OCI-LY3 (cell line): Measurements from ENCODE around the gene NUP88.

Source experiments
- H2AFZ ChIP-seq: fragments of 200-600, 300-600 bp; shearing (Covaris generic); 2 replicates; pipeline ENCODE4 v1.6.0; 2014; ENCODE audit warnings: antibody characterized with exemption, low read depth, low read length
- H3K27ac ChIP-seq: fragments of 200-600, 300-600 bp; sonication (generic); 2 replicates; pipeline ENCODE4 v1.5.1; 2014; ENCODE audit warnings: mild to moderate bottlenecking, low read length, moderate library complexity, mixed read lengths
- H3K27me3 ChIP-seq: fragments of 200-600, 300-600 bp; sonication (generic); 2 replicates; pipeline ENCODE4 v1.6.1; 2014; ENCODE audit warnings: low read depth, low read length, mixed read lengths
- H3K36me3 ChIP-seq: fragments of 200-600, 300-600 bp; sonication (generic); replicated peaks from 2 replicates; pipeline ENCODE3; 2014; ENCODE audit warnings: low read depth, low read length, mixed read lengths
- H3K4me1 ChIP-seq: fragments of 300-600, 200-600 bp; sonication (generic); 2 replicates; pipeline ENCODE4 v1.6.1; 2014; ENCODE audit warnings: low read length, mixed read lengths
- H3K4me2 ChIP-seq: fragments of 200-600, 300-600 bp; sonication (generic); 2 replicates; pipeline ENCODE4 v1.6.1; 2014; ENCODE audit warnings: low read length, mixed read lengths
- H3K4me3 ChIP-seq: fragments of 300-600, 200-600 bp; sonication (generic); 2 replicates; pipeline ENCODE4 v1.5.1; 2014; ENCODE audit warnings: antibody characterized with exemption, mild to moderate bottlenecking, low read length, moderate library complexity
- H3K79me2 ChIP-seq: fragments of 300-600, 200-600 bp; shearing (Covaris generic); 2 replicates; pipeline ENCODE4 v1.6.1; 2014; ENCODE audit warnings: mild to moderate bottlenecking, low read length, mixed read lengths
- H3K9ac ChIP-seq: fragments of 300-600, 200-600 bp; shearing (Covaris generic); 2 replicates; pipeline ENCODE4 v1.6.0; 2014; ENCODE audit warnings: mild to moderate bottlenecking, low read length, moderate library complexity
- H3K9me3 ChIP-seq: fragments of 200-600, 300-600 bp; shearing (Covaris generic); 2 replicates; pipeline ENCODE4 v1.6.1; 2014; ENCODE audit warnings: low read length, mixed read lengths; ENCODE audit not compliant: insufficient read depth
- H4K20me1 ChIP-seq: fragments of 200-600, 300-600 bp; sonication (generic); 2 replicates; pipeline ENCODE4 v1.6.1; 2016; ENCODE audit warnings: low read length, mixed read lengths; ENCODE audit not compliant: insufficient read depth
- EZH2phosphoT487 ChIP-seq: fragments of 200-600 bp; shearing (Covaris generic); IDR thresholded peaks from 2 replicates; pipeline ENCODE4 v1.6.1; 2018; ENCODE audit warnings: antibody characterized with exemption, mixed run types, low read depth
- TF ChIP-seq, protein P1 (sequence below): fragments of 200-600, 300-600 bp; sonication (generic); IDR thresholded peaks from 2 replicates; pipeline ENCODE4 v1.5.1; 2014; ENCODE audit warnings: antibody characterized with exemption, low read length, low read depth

The NUP88 gene

GRCh38 chr17:5429191-5429887 is 9.9 kb upstream of the NUP88 start:
- Histone ChIP-seq H3K36me3 (peaks cover 45% of the 10 kb centered on the region), H3K4me1 (no peaks in the 10 kb centered on the region), H3K4me3 (no peak overlapping the region), H3K79me2 (peaks cover 4% of the 10 kb centered on the region; the same call in 1 of the 2 replicates), H2AFZ (no peak overlapping the region), H3K27me3 (no peaks in the 10 kb centered on the region), H4K20me1 (no peaks in the 10 kb centered on the region), H3K4me2 (no peak overlapping the region), H3K9ac (no peak overlapping the region), H3K9me3 (no peaks in the 10 kb centered on the region), H3K27ac (no peak overlapping the region)
- TF ChIP-seq, protein P1, sequence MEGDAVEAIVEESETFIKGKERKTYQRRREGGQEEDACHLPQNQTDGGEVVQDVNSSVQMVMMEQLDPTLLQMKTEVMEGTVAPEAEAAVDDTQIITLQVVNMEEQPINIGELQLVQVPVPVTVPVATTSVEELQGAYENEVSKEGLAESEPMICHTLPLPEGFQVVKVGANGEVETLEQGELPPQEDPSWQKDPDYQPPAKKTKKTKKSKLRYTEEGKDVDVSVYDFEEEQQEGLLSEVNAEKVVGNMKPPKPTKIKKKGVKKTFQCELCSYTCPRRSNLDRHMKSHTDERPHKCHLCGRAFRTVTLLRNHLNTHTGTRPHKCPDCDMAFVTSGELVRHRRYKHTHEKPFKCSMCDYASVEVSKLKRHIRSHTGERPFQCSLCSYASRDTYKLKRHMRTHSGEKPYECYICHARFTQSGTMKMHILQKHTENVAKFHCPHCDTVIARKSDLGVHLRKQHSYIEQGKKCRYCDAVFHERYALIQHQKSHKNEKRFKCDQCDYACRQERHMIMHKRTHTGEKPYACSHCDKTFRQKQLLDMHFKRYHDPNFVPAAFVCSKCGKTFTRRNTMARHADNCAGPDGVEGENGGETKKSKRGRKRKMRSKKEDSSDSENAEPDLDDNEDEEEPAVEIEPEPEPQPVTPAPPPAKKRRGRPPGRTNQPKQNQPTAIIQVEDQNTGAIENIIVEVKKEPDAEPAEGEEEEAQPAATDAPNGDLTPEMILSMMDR, result no peak
- TF ChIP-seq EZH2phosphoT487, result no peak

DNA sequence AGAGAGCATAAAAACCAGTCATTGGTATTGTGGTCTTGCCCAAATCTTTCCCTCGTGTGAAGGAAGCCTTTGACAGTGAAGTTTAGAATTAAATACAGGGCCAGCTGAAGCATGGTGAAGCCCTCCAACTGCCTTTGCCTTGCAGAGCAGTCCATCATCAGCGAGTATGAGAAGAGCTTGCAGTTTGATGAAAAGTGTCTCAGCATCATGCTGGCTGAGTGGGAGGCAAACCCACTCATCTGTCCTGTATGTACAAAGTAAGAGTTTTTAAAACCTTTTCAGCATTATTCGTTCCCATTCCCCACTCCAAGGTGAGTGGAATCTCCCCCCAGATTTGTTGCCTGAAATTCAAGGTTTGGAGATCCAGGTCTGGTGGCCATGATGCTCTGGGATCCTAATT is 6.4 kb upstream of the NUP88 start:
- Histone ChIP-seq H3K4me1 (peaks cover 6% of the 10 kb centered on the region), H3K27ac (no peak overlapping the region), H3K36me3 (peaks cover 44% of the 10 kb centered on the region), H4K20me1 (no peaks in the 10 kb centered on the region), H2AFZ (no peak overlapping the region), H3K4me3 (no peak overlapping the region), H3K9ac (no peak overlapping the region), H3K9me3 (no peaks in the 10 kb centered on the region), H3K4me2 (no peak overlapping the region), H3K79me2 (peaks cover 23% of the 10 kb centered on the region), H3K27me3 (no peaks in the 10 kb centered on the region)
- TF ChIP-seq, protein P1, result no peak
- TF ChIP-seq EZH2phosphoT487, result no peak

- H2AFZ ChIP-seq, result no peak overlapping the region
- no peak overlapping the region for H3K4me2 ChIP-seq
- H3K79me2 ChIP-seq, result peaks cover 32% of the 10 kb centered on the region
- no peaks in the 10 kb centered on the region for H3K9me3 ChIP-seq
- H3K27me3 ChIP-seq, result no peaks in the 10 kb centered on the region
- H4K20me1 ChIP-seq, result no peaks in the 10 kb centered on the region
- no peak overlapping the region for H3K27ac ChIP-seq
- peaks cover 6% of the 10 kb centered on the region for H3K4me1 ChIP-seq
- H3K4me3 ChIP-seq, result no peak overlapping the region
- no peak overlapping the region for H3K9ac ChIP-seq
- peaks cover 44% of the 10 kb centered on the region for H3K36me3 ChIP-seq
- TF ChIP-seq, protein P1, result no peak
- no peak for TF ChIP-seq EZH2phosphoT487
Observed at GRCh38 chr17:5424909-5425308, 5.4 kb upstream of the NUP88 start.

- peaks cover 36% of the 10 kb centered on the region for H3K36me3 ChIP-seq
- no peak overlapping the region for H3K27ac ChIP-seq
- H4K20me1 ChIP-seq, result no peaks in the 10 kb centered on the region
- H3K4me3 ChIP-seq, result no peak overlapping the region
- TF ChIP-seq, protein P1, result no peak
- H3K9me3 ChIP-seq, result no peaks in the 10 kb centered on the region
- peaks cover 8% of the 10 kb centered on the region for H3K4me1 ChIP-seq
- H3K79me2 ChIP-seq, result peaks cover 51% of the 10 kb centered on the region
- no peak overlapping the region for H2AFZ ChIP-seq
- H3K27me3 ChIP-seq, result no peaks in the 10 kb centered on the region
- H3K9ac ChIP-seq, result no peak overlapping the region
- no peak overlapping the region for H3K4me2 ChIP-seq
Observed at GRCh38 chr17:5422505-5422904, 3.0 kb upstream of the NUP88 start.
